Hepatocyte (in vitro differentiated cells): ENCODE data around the gene SMG7. TPM values are rescaled to one million over a fixed set of nuclear protein-coding genes. Genes with fewer than 3 reads are reported as not detected.

Experiments
- DNase-seq: peaks from one replicate; pipeline ENCODE4 v3.0.0-alpha.2; 2016; ENCODE audit warnings: low spot score
- H2AFZ ChIP-seq: fragments of 200-600 bp; sonication (generic); 2 replicates; pipeline ENCODE4 v1.6.0; 2016; ENCODE audit warnings: antibody characterized with exemption, mild to moderate bottlenecking
- H3K27ac ChIP-seq: fragments of 200-600 bp; sonication (generic); 2 replicates; pipeline ENCODE4 v1.5.1; 2016; ENCODE audit warnings: mild to moderate bottlenecking
- H3K27me3 ChIP-seq: fragments of 200-600 bp; sonication (generic); 2 replicates; pipeline ENCODE4 v1.6.1; 2016
- H3K36me3 ChIP-seq: fragments of 200-600 bp; sonication (generic); replicated peaks from 2 replicates; pipeline ENCODE4 v1.5.1; 2016; ENCODE audit warnings: low read depth; ENCODE audit not compliant: insufficient read depth
- H3K4me1 ChIP-seq: fragments of 200-600 bp; sonication (generic); 2 replicates; pipeline ENCODE4 v1.5.1; 2016; ENCODE audit warnings: mild to moderate bottlenecking, moderate library complexity; ENCODE audit not compliant: insufficient read depth
- H3K4me2 ChIP-seq: fragments of 200-600 bp; sonication (generic); 2 replicates; pipeline ENCODE4 v1.6.0; 2016
- H3K4me3 ChIP-seq: fragments of 200-600 bp; sonication (generic); 2 replicates; pipeline ENCODE4 v1.5.1; 2016; ENCODE audit warnings: mild to moderate bottlenecking
- H3K79me2 ChIP-seq: fragments of 200-600 bp; sonication (generic); 2 replicates; pipeline ENCODE4 v1.6.0; 2017; ENCODE audit warnings: mild to moderate bottlenecking
- H3K9me2 ChIP-seq: fragments of 200-600 bp; sonication (generic); replicated peaks from 2 replicates; pipeline ENCODE4 v1.6.0; 2017; ENCODE audit warnings: mild to moderate bottlenecking; ENCODE audit not compliant: insufficient read depth
- H3K9me3 ChIP-seq: fragments of 200-600 bp; sonication (generic); 2 replicates; pipeline ENCODE4 v1.5.1; 2016; ENCODE audit warnings: low read depth, mild to moderate bottlenecking
- H4K20me1 ChIP-seq: fragments of 200-600 bp; sonication (generic); 2 replicates; pipeline ENCODE4 v1.6.0; 2016; ENCODE audit warnings: mild to moderate bottlenecking; ENCODE audit not compliant: insufficient read depth, poor library complexity, severe bottlenecking
- EZH2 ChIP-seq: fragments of 200-600 bp; sonication (generic); IDR thresholded peaks from 2 replicates; pipeline ENCODE4 v1.6.1; 2016; ENCODE audit warnings: antibody characterized with exemption, mild to moderate bottlenecking, borderline replicate concordance
- EZH2phosphoT487 ChIP-seq: fragments of 200-600 bp; sonication (generic); IDR thresholded peaks from one replicate; pipeline ENCODE4 v1.6.1; 2018; ENCODE audit warnings: antibody characterized with exemption, mild to moderate bottlenecking, low read depth, moderate library complexity; ENCODE audit not compliant: unreplicated experiment, severe bottlenecking
- WGBS: methylation state at CpG from one replicate; pipeline ENCODE4 v1.1.6; 2016; ENCODE audit warnings: low lambda C conversion rate; ENCODE audit errors: missing lambda C conversion rate; 5-methylcytosine and 5-hydroxymethylcytosine counted together
- polyA plus RNA-seq: library from polyadenylated mRNA; unstranded; fragments of >200 nt; fragmentation: Nextera tagmentation; extraction: Ambion mirVana; gene quantifications from 2 replicates; pipeline ENCODE4 v1.2.1, GENCODE V29; 2016
- total RNA-seq: library from RNA; depleted of rRNA; stranded (reverse); fragments of >200 nt; gene quantifications from 2 replicates; pipeline ENCODE4 v1.2.3, GENCODE V29; 2014
- TF ChIP-seq, protein P1 (sequence below): fragments of 200-600 bp; sonication (generic); IDR thresholded peaks from 2 replicates; pipeline ENCODE4 v1.5.1; 2016; ENCODE audit warnings: antibody characterized with exemption, mild to moderate bottlenecking; ENCODE audit not compliant: poor library complexity

SMG7 gene
- total and polyA plus RNA-seq, 2 experiments from 2014 or later = 28.1 to 39.5 TPM

GRCh38 chr1:183575606-183576005 is 103.3 kb downstream of the SMG7 start:
- no peak overlapping the region for H3K4me3 ChIP-seq
- no peaks in the 10 kb centered on the region for H3K9me2 ChIP-seq
- no peak overlapping the region for H2AFZ ChIP-seq
- H3K27ac ChIP-seq = no peak overlapping the region
- no peaks in the 10 kb centered on the region for H3K9me3 ChIP-seq
- no peak overlapping the region for H3K4me2 ChIP-seq
- WGBS = 92% methylated on average over 5 of the region's 5 CpGs
- H3K4me1 ChIP-seq = no peaks in the 10 kb centered on the region
- H4K20me1 ChIP-seq = no peaks in the 10 kb centered on the region
- H3K79me2 ChIP-seq = no peaks in the 10 kb centered on the region
- TF ChIP-seq, protein P1, sequence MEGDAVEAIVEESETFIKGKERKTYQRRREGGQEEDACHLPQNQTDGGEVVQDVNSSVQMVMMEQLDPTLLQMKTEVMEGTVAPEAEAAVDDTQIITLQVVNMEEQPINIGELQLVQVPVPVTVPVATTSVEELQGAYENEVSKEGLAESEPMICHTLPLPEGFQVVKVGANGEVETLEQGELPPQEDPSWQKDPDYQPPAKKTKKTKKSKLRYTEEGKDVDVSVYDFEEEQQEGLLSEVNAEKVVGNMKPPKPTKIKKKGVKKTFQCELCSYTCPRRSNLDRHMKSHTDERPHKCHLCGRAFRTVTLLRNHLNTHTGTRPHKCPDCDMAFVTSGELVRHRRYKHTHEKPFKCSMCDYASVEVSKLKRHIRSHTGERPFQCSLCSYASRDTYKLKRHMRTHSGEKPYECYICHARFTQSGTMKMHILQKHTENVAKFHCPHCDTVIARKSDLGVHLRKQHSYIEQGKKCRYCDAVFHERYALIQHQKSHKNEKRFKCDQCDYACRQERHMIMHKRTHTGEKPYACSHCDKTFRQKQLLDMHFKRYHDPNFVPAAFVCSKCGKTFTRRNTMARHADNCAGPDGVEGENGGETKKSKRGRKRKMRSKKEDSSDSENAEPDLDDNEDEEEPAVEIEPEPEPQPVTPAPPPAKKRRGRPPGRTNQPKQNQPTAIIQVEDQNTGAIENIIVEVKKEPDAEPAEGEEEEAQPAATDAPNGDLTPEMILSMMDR = no peak
- TF ChIP-seq EZH2phosphoT487 = no peak
- no peak for TF ChIP-seq EZH2
- DNase-seq = no peak
- no peaks in the 10 kb centered on the region for H3K36me3 ChIP-seq
- no peaks in the 10 kb centered on the region for H3K27me3 ChIP-seq

DNA sequence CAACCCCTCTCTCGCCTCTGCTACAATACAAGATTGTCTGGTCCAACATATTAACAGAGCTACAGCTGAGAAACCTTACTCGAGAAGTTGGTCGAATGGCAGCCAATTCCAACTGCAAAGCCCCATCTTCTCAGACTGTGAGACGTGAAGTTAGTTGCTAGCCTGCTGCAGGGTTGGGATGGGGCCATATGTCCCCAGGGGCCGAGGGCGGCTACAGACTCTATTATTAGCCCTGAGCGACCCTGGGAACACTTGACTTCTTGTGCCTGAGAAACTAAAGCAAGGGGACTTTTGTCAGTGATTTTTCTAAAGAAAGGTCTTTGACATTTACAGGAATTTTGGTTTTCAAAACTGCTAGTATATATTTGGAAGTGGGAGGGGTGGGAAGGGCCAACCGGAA is 104.2 kb downstream of the SMG7 start:
- no peaks in the 10 kb centered on the region for H3K4me1 ChIP-seq
- no peaks in the 10 kb centered on the region for H3K27me3 ChIP-seq
- H3K9me2 ChIP-seq = no peaks in the 10 kb centered on the region
- H3K4me3 ChIP-seq = no peak overlapping the region
- no peak overlapping the region for H3K27ac ChIP-seq
- DNase-seq = no peak
- no peaks in the 10 kb centered on the region for H3K36me3 ChIP-seq
- no peaks in the 10 kb centered on the region for H4K20me1 ChIP-seq
- no peak overlapping the region for H2AFZ ChIP-seq
- TF ChIP-seq EZH2 = no peak
- TF ChIP-seq, protein P1 = no peak
- TF ChIP-seq EZH2phosphoT487 = no peak
- no peak overlapping the region for H3K4me2 ChIP-seq
- no peaks in the 10 kb centered on the region for H3K9me3 ChIP-seq
- WGBS = 87% methylated on average over 8 of the region's 8 CpGs
- no peaks in the 10 kb centered on the region for H3K79me2 ChIP-seq

DNA sequence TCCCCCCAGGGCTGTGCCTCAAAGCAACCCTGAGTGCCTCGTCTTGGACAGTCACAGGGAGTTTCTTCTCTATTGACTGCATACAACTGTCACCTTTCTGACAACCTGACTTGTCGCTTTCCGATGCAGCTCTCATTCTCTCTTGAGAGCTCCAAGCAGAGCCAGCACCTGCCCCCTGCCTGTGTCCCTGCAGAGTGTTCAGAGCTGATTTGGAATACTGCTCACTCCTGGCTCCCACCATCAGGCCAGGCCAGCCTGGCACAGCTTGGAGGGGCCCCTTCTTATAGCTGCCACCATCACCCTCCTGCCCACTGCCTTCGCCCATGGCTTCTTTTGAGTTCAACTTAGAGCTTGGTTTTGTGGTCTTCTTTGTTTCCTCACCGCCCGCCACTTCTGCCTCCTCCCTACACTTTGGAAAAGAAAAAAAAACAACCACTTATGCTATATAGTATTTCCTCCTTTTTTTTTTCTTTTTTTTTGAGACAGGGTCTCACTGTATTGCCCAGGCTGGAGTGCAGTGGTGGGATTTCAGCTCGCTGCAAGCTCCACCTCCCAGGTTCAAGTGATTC is 105.7 kb downstream of the SMG7 start:
- TF ChIP-seq, protein P1 = no peak
- no peak for TF ChIP-seq EZH2phosphoT487
- TF ChIP-seq EZH2 = no peak
- 92% methylated on average over 7 of the region's 7 CpGs for WGBS

GRCh38 chr1:183578856-183579255 is 106.6 kb downstream of the SMG7 start:
- no peaks in the 10 kb centered on the region for H4K20me1 ChIP-seq
- H3K9me2 ChIP-seq = no peaks in the 10 kb centered on the region
- H3K4me3 ChIP-seq = no peak overlapping the region
- H3K4me1 ChIP-seq = peaks cover 5% of the 10 kb centered on the region
- H3K4me2 ChIP-seq = no peak overlapping the region
- H3K27me3 ChIP-seq = no peaks in the 10 kb centered on the region
- no peaks in the 10 kb centered on the region for H3K79me2 ChIP-seq
- H3K27ac ChIP-seq = no peak overlapping the region
- no peak overlapping the region for H2AFZ ChIP-seq
- no peak for TF ChIP-seq EZH2
- TF ChIP-seq, protein P1 = no peak
- TF ChIP-seq EZH2phosphoT487 = no peak
- no peaks in the 10 kb centered on the region for H3K9me3 ChIP-seq
- no peaks in the 10 kb centered on the region for H3K36me3 ChIP-seq
- peak; percentile 30 for DNase-seq
- WGBS = 65% methylated on average over 2 of the region's 2 CpGs

More for the DNA sequence above, 105.7 kb downstream of the SMG7 start:
- Histone ChIP-seq H3K79me2 (no peaks in the 10 kb centered on the region), H3K9me3 (no peaks in the 10 kb centered on the region), H3K4me3 (no peak overlapping the region), H3K4me2 (no peak overlapping the region), H3K4me1 (peaks cover 5% of the 10 kb centered on the region), H3K27me3 (no peaks in the 10 kb centered on the region), H3K9me2 (no peaks in the 10 kb centered on the region), H3K36me3 (no peaks in the 10 kb centered on the region), H3K27ac (no peak overlapping the region), H2AFZ (no peak overlapping the region), H4K20me1 (no peaks in the 10 kb centered on the region)
- DNase-seq = no peak
